K562 (cell line): Measurements from ENCODE around the gene DHDDS. TPM values are rescaled to one million over a fixed set of nuclear protein-coding genes. Genes with fewer than 3 reads are reported as not detected.

Experiments
- FOSL1 ChIP-seq: fragments of 200-800 bp; sonication (Bioruptor generic); conservative IDR thresholded peaks from 2 replicates; pipeline ENCODE4 v1.6.1; 2016; ENCODE audit warnings: missing genetic modification characterization, missing compliant biosample characterization
- GATAD2A ChIP-seq: fragments of 450-650 bp; IDR thresholded peaks from 2 replicates; pipeline ENCODE4 v1.6.1; 2017
- HDAC3 ChIP-seq: fragments of 450-650 bp; IDR thresholded peaks from 2 replicates; pipeline ENCODE4 v1.6.1; 2018; ENCODE audit warnings: borderline replicate concordance, mild to moderate bottlenecking, moderate library complexity; ENCODE audit not compliant: partially characterized antibody
- MTA2 ChIP-seq: fragments of 450-650 bp; IDR thresholded peaks from 2 replicates; pipeline ENCODE4 v1.6.1; 2016; ENCODE audit warnings: low read depth
- NELFE ChIP-seq: IDR thresholded peaks from 2 replicates; pipeline ENCODE4 v1.6.1; 2011; ENCODE audit warnings: mild to moderate bottlenecking; ENCODE audit not compliant: insufficient read depth, insufficient read length
- NRF1 ChIP-seq, 2 experiments: fragments of 450-650 bp; IDR thresholded peaks in 1 of 2; conservative IDR thresholded peaks in 1 of 2; 2 replicates each; pipeline ENCODE4 v1.6.1; 2014; ENCODE audit warnings: mild to moderate bottlenecking in 2 of 2
- RCOR1 ChIP-seq, 2 experiments: IDR thresholded peaks; 2 replicates each; pipeline ENCODE4 v1.6.1; 2012; ENCODE audit warnings: low read depth in 2 of 2, low read length in 2 of 2, borderline replicate concordance in 1 of 2, improper control_type of control experiment in 1 of 2
- SLC30A9 ChIP-seq: fragments of 250-450 bp; sonication (Bioruptor Pico); IDR thresholded peaks from 2 replicates; pipeline ENCODE4 v1.8.0; 2022; ENCODE audit warnings: mild to moderate bottlenecking, moderate library complexity
- ZNF224 ChIP-seq: sonication (generic); formaldehyde crosslinking; IDR thresholded peaks from 2 replicates; pipeline ENCODE4 v1.8.0; 2022; ENCODE audit warnings: mild to moderate bottlenecking, missing genetic modification reagents
- ZNF57 ChIP-seq: fragments of 450-650 bp; formaldehyde crosslinking; IDR thresholded peaks from 2 replicates; pipeline ENCODE4 v1.4.0; 2020; ENCODE audit warnings: mild to moderate bottlenecking, moderate library complexity
- ZNF589 ChIP-seq: fragments of 200-800 bp; sonication (Bioruptor generic); IDR thresholded peaks from 2 replicates; pipeline ENCODE4 v1.6.1; 2016; ENCODE audit warnings: low read depth, missing genetic modification characterization, missing compliant biosample characterization
- ZNF699 ChIP-seq: fragments of 250-450 bp; sonication (Bioruptor Pico); IDR thresholded peaks from 2 replicates; pipeline ENCODE4 v1.8.0; 2021; ENCODE audit warnings: mild to moderate bottlenecking, moderate library complexity; ENCODE audit not compliant: insufficient replicate concordance
- ZNF766 ChIP-seq: fragments of 200-800 bp; sonication (Bioruptor generic); conservative IDR thresholded peaks from 2 replicates; pipeline ENCODE4 v1.6.1; 2016; ENCODE audit warnings: missing genetic modification characterization, missing compliant biosample characterization
- ZNF830 ChIP-seq: fragments of 250-450 bp; sonication (Bioruptor Pico); IDR thresholded peaks from 2 replicates; pipeline ENCODE4 v1.5.0; 2021; ENCODE audit warnings: mild to moderate bottlenecking
- polyA plus RNA-seq, 8 experiments: library from polyadenylated mRNA; depleted of rRNA in 4 of 8; stranded (reverse) in 5 of 8; unstranded in 3 of 8; fragments of >200 nt; fragmentation: Nextera tagmentation in 2 of 8; fragmentation: Illumina TruSeq in 1 of 8; extraction: Ambion mirVana in 2 of 8; extraction: Trizol in 1 of 8; gene quantifications; 2 replicates each; pipeline versions ENCODE4 v1.2.1 to v1.2.3, GENCODE V29; 2011 to 2014; ENCODE audit warnings: inconsistent platforms in 1 of 8, missing spikeins in 1 of 8
- total RNA-seq, 7 experiments: library from RNA; depleted of rRNA in 6 of 7; stranded (reverse); fragments of >200 nt in 6 of 7; fragmentation: Illumina TruSeq in 2 of 7; extraction: Trizol in 2 of 7; gene quantifications; 2 replicates each; pipeline versions ENCODE4 v1.2.1 to v1.2.3, GENCODE V29; 2011 to 2021; ENCODE audit warnings: low replicate concordance in 1 of 7
- TF ChIP-seq, protein P1 (sequence below): sonication (generic); formaldehyde crosslinking; IDR thresholded peaks from 2 replicates; pipeline ENCODE4 v1.9.0; 2022; ENCODE audit warnings: mild to moderate bottlenecking, missing genetic modification reagents
- TF ChIP-seq, protein P2 (sequence below): sonication (generic); formaldehyde crosslinking; IDR thresholded peaks from 2 replicates; pipeline ENCODE4 v1.8.1; 2022; ENCODE audit warnings: missing genetic modification reagents
- TF ChIP-seq, protein P3 (sequence below), 2 experiments: IDR thresholded peaks; 2 replicates each; pipeline ENCODE4 v1.6.1; 2011; ENCODE audit warnings: borderline replicate concordance in 1 of 2, control low read depth in 1 of 2, low read depth in 1 of 2, low read length in 1 of 2, mild to moderate bottlenecking in 1 of 2, mixed read lengths in 1 of 2, moderate library complexity in 1 of 2; ENCODE audit not compliant: insufficient read depth in 1 of 2, insufficient read length in 1 of 2, poor library complexity in 1 of 2, severe bottlenecking in 1 of 2; ENCODE audit errors: extremely low read depth in 1 of 2
- TF ChIP-seq, protein P4 (sequence below): IDR thresholded peaks from 2 replicates; pipeline ENCODE4 v1.6.1; 2016; ENCODE audit warnings: missing genetic modification characterization, missing compliant biosample characterization
- TF ChIP-seq, protein P5 (sequence below): fragments of 150-350 bp; IDR thresholded peaks from 2 replicates; pipeline ENCODE4 v1.6.1; 2014; ENCODE audit warnings: low read depth, mild to moderate bottlenecking, low read length, borderline replicate concordance
- TF ChIP-seq, protein P6 (sequence below): fragments of 250-450 bp; sonication (Bioruptor Pico); IDR thresholded peaks from 2 replicates; pipeline ENCODE4 v1.5.0; 2021

Gene DHDDS
- total and polyA plus RNA-seq, 9 of the 15 experiments (the other 6 are each of a cell fraction or from before 2014, with no cell fraction given), result 33.3 to 55.0 (median 44.3) TPM

DNA sequence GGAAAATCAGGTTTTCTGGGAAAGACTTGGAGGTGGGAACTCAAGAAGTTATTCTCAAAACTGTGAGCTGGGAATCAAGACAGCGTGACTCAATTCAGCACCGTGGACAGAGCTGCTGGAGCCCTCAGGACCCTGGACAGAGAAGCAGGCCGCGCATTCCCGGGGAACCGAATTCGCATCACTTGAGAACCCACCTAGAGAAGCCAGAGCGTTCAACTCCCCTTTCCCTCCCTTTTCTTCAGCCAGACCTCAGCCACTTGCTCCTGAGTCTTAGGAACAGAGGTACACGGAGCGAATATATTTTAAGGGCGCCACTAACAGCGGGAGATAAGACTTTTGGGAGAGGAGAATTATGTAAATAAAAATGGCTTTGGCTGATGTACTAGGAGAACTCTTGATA is 23.5 kb upstream of the DHDDS start (continued):
- TF ChIP-seq SLC30A9 (CRISPR knock-in tag), result no peak
- no peak for TF ChIP-seq ZNF57 (CRISPR knock-in tag)
- peak; percentile 67 for TF ChIP-seq FOSL1
- peak; percentile 98 for TF ChIP-seq ZNF589 (CRISPR knock-in tag)
- no peak for TF ChIP-seq NELFE
- peak; percentile 30 to 54; a peak in 3 of 4 replicates for TF ChIP-seq NRF1 (conservative IDR thresholded peaks at IDR 0.05 in 1 of 2, IDR thresholded peaks at IDR 0.05 in 1 of 2)
- TF ChIP-seq, protein P1, sequence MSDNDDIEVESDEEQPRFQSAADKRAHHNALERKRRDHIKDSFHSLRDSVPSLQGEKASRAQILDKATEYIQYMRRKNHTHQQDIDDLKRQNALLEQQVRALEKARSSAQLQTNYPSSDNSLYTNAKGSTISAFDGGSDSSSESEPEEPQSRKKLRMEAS (CRISPR knock-in tag), result peak; percentile 96
- TF ChIP-seq, protein P2, sequence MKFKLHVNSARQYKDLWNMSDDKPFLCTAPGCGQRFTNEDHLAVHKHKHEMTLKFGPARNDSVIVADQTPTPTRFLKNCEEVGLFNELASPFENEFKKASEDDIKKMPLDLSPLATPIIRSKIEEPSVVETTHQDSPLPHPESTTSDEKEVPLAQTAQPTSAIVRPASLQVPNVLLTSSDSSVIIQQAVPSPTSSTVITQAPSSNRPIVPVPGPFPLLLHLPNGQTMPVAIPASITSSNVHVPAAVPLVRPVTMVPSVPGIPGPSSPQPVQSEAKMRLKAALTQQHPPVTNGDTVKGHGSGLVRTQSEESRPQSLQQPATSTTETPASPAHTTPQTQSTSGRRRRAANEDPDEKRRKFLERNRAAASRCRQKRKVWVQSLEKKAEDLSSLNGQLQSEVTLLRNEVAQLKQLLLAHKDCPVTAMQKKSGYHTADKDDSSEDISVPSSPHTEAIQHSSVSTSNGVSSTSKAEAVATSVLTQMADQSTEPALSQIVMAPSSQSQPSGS (CRISPR knock-in tag), result peak; percentile 95
- peak; percentile 53 to 100; a peak in 3 of 4 replicates for TF ChIP-seq RCOR1 (IDR thresholded peaks at IDR 0.05; ENCODE audit: borderline replicate concordance in 1 of 2, low read depth in 2 of 2, low read length in 2 of 2)
- no peak for TF ChIP-seq ZNF699 (CRISPR knock-in tag)
- TF ChIP-seq, protein P3, sequence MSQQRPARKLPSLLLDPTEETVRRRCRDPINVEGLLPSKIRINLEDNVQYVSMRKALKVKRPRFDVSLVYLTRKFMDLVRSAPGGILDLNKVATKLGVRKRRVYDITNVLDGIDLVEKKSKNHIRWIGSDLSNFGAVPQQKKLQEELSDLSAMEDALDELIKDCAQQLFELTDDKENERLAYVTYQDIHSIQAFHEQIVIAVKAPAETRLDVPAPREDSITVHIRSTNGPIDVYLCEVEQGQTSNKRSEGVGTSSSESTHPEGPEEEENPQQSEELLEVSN (IDR thresholded peaks at IDR 0.05; ENCODE audit: borderline replicate concordance in 1 of 2, extremely low read depth in 1 of 2, insufficient read depth in 1 of 2, insufficient read length in 1 of 2, low read depth in 1 of 2, low read length in 1 of 2, poor library complexity in 1 of 2, severe bottlenecking in 1 of 2), result peak; percentile 13 to 66
- TF ChIP-seq, protein P4, sequence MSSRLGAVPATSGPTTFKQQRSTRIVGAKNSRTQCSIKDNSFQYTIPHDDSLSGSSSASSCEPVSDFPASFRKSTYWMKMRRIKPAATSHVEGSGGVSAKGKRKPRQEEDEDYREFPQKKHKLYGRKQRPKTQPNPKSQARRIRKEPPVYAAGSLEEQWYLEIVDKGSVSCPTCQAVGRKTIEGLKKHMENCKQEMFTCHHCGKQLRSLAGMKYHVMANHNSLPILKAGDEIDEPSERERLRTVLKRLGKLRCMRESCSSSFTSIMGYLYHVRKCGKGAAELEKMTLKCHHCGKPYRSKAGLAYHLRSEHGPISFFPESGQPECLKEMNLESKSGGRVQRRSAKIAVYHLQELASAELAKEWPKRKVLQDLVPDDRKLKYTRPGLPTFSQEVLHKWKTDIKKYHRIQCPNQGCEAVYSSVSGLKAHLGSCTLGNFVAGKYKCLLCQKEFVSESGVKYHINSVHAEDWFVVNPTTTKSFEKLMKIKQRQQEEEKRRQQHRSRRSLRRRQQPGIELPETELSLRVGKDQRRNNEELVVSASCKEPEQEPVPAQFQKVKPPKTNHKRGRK (tag), result no peak
- no peak for TF ChIP-seq MTA2
- no peak for TF ChIP-seq HDAC3
- TF ChIP-seq, protein P5, sequence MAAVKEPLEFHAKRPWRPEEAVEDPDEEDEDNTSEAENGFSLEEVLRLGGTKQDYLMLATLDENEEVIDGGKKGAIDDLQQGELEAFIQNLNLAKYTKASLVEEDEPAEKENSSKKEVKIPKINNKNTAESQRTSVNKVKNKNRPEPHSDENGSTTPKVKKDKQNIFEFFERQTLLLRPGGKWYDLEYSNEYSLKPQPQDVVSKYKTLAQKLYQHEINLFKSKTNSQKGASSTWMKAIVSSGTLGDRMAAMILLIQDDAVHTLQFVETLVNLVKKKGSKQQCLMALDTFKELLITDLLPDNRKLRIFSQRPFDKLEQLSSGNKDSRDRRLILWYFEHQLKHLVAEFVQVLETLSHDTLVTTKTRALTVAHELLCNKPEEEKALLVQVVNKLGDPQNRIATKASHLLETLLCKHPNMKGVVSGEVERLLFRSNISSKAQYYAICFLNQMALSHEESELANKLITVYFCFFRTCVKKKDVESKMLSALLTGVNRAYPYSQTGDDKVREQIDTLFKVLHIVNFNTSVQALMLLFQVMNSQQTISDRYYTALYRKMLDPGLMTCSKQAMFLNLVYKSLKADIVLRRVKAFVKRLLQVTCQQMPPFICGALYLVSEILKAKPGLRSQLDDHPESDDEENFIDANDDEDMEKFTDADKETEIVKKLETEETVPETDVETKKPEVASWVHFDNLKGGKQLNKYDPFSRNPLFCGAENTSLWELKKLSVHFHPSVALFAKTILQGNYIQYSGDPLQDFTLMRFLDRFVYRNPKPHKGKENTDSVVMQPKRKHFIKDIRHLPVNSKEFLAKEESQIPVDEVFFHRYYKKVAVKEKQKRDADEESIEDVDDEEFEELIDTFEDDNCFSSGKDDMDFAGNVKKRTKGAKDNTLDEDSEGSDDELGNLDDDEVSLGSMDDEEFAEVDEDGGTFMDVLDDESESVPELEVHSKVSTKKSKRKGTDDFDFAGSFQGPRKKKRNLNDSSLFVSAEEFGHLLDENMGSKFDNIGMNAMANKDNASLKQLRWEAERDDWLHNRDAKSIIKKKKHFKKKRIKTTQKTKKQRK, result no peak
- peak; percentile 99 for TF ChIP-seq ZNF224
- TF ChIP-seq ZNF766 (CRISPR knock-in tag), result peak; percentile 99
- TF ChIP-seq, protein P6, sequence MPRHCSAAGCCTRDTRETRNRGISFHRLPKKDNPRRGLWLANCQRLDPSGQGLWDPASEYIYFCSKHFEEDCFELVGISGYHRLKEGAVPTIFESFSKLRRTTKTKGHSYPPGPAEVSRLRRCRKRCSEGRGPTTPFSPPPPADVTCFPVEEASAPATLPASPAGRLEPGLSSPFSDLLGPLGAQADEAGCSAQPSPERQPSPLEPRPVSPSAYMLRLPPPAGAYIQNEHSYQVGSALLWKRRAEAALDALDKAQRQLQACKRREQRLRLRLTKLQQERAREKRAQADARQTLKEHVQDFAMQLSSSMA, result no peak
- no peak for TF ChIP-seq GATAD2A
- no peak for TF ChIP-seq ZNF830 (CRISPR knock-in tag)
